Mesenchymal stem cell (in vitro differentiated cells and primary cell): ENCODE data around the gene MAP4K3. TPM values are rescaled to one million over a fixed set of nuclear protein-coding genes. Genes with fewer than 3 reads are reported as not detected.

Source experiments
- DNase-seq: peaks from one replicate; pipeline ENCODE4 v3.0.0-alpha.2; 2013
- H2AFZ ChIP-seq: one replicate; pipeline ENCODE4 v1.6.1; 2013; ENCODE audit warnings: low read depth, mild to moderate bottlenecking, control low read depth, inconsistent platforms, low read length, moderate library complexity
- H2AK5ac ChIP-seq: 2 replicates; pipeline ENCODE4 v1.6.1; 2013; ENCODE audit warnings: low read length, moderate library complexity, mild to moderate bottlenecking, inconsistent platforms; ENCODE audit not compliant: severe bottlenecking
- H2BK120ac ChIP-seq: one replicate; pipeline ENCODE4 v1.6.1; 2013; ENCODE audit warnings: low read depth, mild to moderate bottlenecking, inconsistent platforms, low read length, moderate library complexity
- H2BK12ac ChIP-seq, 2 experiments: one replicate each; pipeline ENCODE4 v1.6.1; 2013; ENCODE audit warnings: inconsistent platforms in 2 of 2, low read length in 2 of 2, mild to moderate bottlenecking in 2 of 2, moderate library complexity in 2 of 2, control low read depth in 1 of 2
- H2BK15ac ChIP-seq: one replicate; pipeline ENCODE4 v1.6.1; 2013; ENCODE audit warnings: mild to moderate bottlenecking, low read depth, inconsistent platforms; ENCODE audit not compliant: poor library complexity, severe bottlenecking
- H2BK5ac ChIP-seq: 2 replicates; pipeline ENCODE4 v1.6.1; 2013; ENCODE audit warnings: low read depth, mild to moderate bottlenecking, low read length, control low read depth, inconsistent platforms; ENCODE audit not compliant: poor library complexity, severe bottlenecking
- H3K14ac ChIP-seq, 2 experiments: one replicate each; pipeline ENCODE4 v1.6.1; 2013; ENCODE audit warnings: inconsistent platforms in 2 of 2, low read length in 2 of 2, control low read depth in 1 of 2, mild to moderate bottlenecking in 1 of 2, moderate library complexity in 1 of 2
- H3K18ac ChIP-seq, 2 experiments: one replicate each; pipeline ENCODE4 v1.6.1; 2013; ENCODE audit warnings: inconsistent platforms in 2 of 2, low read length in 2 of 2, control low read depth in 1 of 2, low read depth in 1 of 2, mild to moderate bottlenecking in 1 of 2
- H3K23ac ChIP-seq, 2 experiments: one replicate each; pipeline ENCODE4 v1.6.1; 2013; ENCODE audit warnings: inconsistent platforms in 2 of 2, low read length in 2 of 2, mild to moderate bottlenecking in 2 of 2, moderate library complexity in 2 of 2, control low read depth in 1 of 2
- H3K27ac ChIP-seq: 2 replicates; pipeline ENCODE4 v1.5.1; 2013; ENCODE audit warnings: mild to moderate bottlenecking, moderate library complexity, low read length, control low read depth, inconsistent platforms; ENCODE audit not compliant: poor library complexity, severe bottlenecking
- H3K27me3 ChIP-seq, 2 experiments: 2 replicates each; pipeline versions ENCODE4 v1.6.1 to v1.7.0; 2013; ENCODE audit warnings: low read length in 2 of 2, mild to moderate bottlenecking in 2 of 2, moderate library complexity in 2 of 2, control low read depth in 1 of 2, inconsistent platforms in 1 of 2; ENCODE audit not compliant: control insufficient read depth in 1 of 2, insufficient read depth in 1 of 2
- H3K36me3 ChIP-seq, 2 experiments: 2 replicates each; pipeline versions ENCODE4 v1.6.1 to v1.7.0; 2013; ENCODE audit warnings: low read length in 2 of 2, control low read depth in 1 of 2, inconsistent platforms in 1 of 2, low read depth in 1 of 2, mild to moderate bottlenecking in 1 of 2; ENCODE audit not compliant: insufficient read depth in 2 of 2, control insufficient read depth in 1 of 2
- H3K4ac ChIP-seq, 2 experiments: one replicate each; pipeline ENCODE4 v1.6.1; 2013; ENCODE audit warnings: inconsistent platforms in 2 of 2, low read length in 2 of 2, mild to moderate bottlenecking in 2 of 2, moderate library complexity in 2 of 2, control low read depth in 1 of 2, low read depth in 1 of 2
- H3K4me1 ChIP-seq: 2 replicates; pipeline ENCODE4 v1.6.1; 2013; ENCODE audit warnings: low read depth, low read length, control low read depth; ENCODE audit not compliant: control insufficient read depth, insufficient read depth
- H3K4me2 ChIP-seq: 2 replicates; pipeline ENCODE4 v1.6.1; 2013; ENCODE audit warnings: low read length, mild to moderate bottlenecking, inconsistent platforms; ENCODE audit not compliant: poor library complexity, severe bottlenecking
- H3K4me3 ChIP-seq, 2 experiments: 2 replicates each; pipeline versions ENCODE4 v1.5.1 to v1.7.0; 2013; ENCODE audit warnings: low read length in 2 of 2, mild to moderate bottlenecking in 2 of 2, control low read depth in 1 of 2, low read depth in 1 of 2; ENCODE audit not compliant: insufficient read depth in 1 of 2
- H3K79me1 ChIP-seq: replicated peaks from 2 replicates; pipeline ENCODE4 v1.6.1; 2013; ENCODE audit warnings: mild to moderate bottlenecking, control low read depth, low read length, inconsistent platforms; ENCODE audit not compliant: poor library complexity, severe bottlenecking
- H3K9ac ChIP-seq: 2 replicates; pipeline ENCODE4 v1.7.0; 2013; ENCODE audit warnings: mild to moderate bottlenecking, low read length, moderate library complexity
- H3K9me3 ChIP-seq: 2 replicates; pipeline ENCODE4 v1.7.0; 2013; ENCODE audit warnings: mild to moderate bottlenecking, low read length; ENCODE audit not compliant: control insufficient read depth
- H4K8ac ChIP-seq: one replicate; pipeline ENCODE4 v1.6.1; 2013; ENCODE audit warnings: inconsistent platforms, mild to moderate bottlenecking, low read length, moderate library complexity
- H4K91ac ChIP-seq: one replicate; pipeline ENCODE4 v1.6.1; 2013; ENCODE audit warnings: mild to moderate bottlenecking, low read length, inconsistent platforms
- WGBS: methylation state at CpG from one replicate; pipeline ENCODE4 v1.1.7; 2013; ENCODE audit warnings: mixed read lengths; 5-methylcytosine and 5-hydroxymethylcytosine counted together
- polyA plus RNA-seq, 2 experiments: library from polyadenylated mRNA; stranded (reverse); fragments of 200-250 nt; gene quantifications; one replicate each; pipeline ENCODE4 v1.2.3, GENCODE V29; 2013

MAP4K3 gene
- polyA plus RNA-seq (2013, experiment 1 of 2), result 31.1 TPM
- 32.2 TPM for polyA plus RNA-seq (2013, experiment 2 of 2)

- Histone ChIP-seq H4K91ac (peak within 1 kb of the TSS; percentile 98), H2BK5ac (peak within 1 kb of the TSS; percentile 76), H3K4ac (peak within 1 kb of the TSS; percentile 86 to 93), H3K4me1 (peaks cover 4% of the 10 kb centered on the region), H3K27me3 (no peaks in the 10 kb centered on the region), H4K8ac (peak within 1 kb of the TSS; percentile 87), H2BK12ac (peak within 1 kb of the TSS; percentile 18 to 79), H2AFZ (peak within 1 kb of the TSS; percentile 84), H3K18ac (peak within 1 kb of the TSS; percentile 93 to 96), H3K23ac (peak within 1 kb of the TSS in 1 of 2 experiments; percentile 81), H3K36me3 (no peaks in the 10 kb centered on the region), H2BK15ac (peak within 1 kb of the TSS; percentile 88), H2AK5ac (peak within 1 kb of the TSS; percentile 61), H3K4me3 (peak within 1 kb of the TSS; percentile 84 to 94), H3K14ac (peak within 1 kb of the TSS; percentile 28 to 96), H3K27ac (peak within 1 kb of the TSS; percentile 84), H2BK120ac (peak within 1 kb of the TSS; percentile 97), H3K79me1 (peaks cover 6% of the 10 kb centered on the region), H3K4me2 (peak within 1 kb of the TSS; percentile 96), H3K9me3 (no peaks in the 10 kb centered on the region), H3K9ac (peak within 1 kb of the TSS; percentile 92)
- peak; percentile 96 for DNase-seq
- WGBS, result under 1% methylated on average over 79 of the region's 109 CpGs
These were observed at the start of gene MAP4K3 for GRCh38 chr2:39436592-39437521. Gene MAP4K3, minus strand, starts transcription at chr2:39437285. Its CDS starts 298 bp downstream, at chr2:39436987.

DNA sequence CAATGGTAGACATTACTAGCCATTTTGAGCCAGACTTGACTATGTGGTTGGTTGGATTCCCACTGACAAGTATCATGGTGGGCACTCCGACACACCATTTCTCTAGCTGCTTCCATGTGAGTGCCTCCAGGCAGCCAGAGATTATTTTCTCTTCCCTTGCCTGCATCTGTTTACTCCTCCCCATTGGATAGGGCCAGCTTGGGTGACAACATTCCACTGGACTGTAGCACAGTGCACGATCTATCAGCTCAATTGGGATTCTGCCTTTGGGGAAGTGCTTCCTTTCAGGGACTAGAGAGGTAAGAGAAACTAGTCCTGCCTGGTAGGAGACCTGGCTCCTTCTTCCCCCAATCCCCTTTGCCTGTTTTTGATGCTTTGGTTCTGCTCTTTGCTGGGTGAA is 49.0 kb upstream of the MAP4K3 start:
- WGBS, result 65% methylated on average over 2 of the region's 2 CpGs

DNA sequence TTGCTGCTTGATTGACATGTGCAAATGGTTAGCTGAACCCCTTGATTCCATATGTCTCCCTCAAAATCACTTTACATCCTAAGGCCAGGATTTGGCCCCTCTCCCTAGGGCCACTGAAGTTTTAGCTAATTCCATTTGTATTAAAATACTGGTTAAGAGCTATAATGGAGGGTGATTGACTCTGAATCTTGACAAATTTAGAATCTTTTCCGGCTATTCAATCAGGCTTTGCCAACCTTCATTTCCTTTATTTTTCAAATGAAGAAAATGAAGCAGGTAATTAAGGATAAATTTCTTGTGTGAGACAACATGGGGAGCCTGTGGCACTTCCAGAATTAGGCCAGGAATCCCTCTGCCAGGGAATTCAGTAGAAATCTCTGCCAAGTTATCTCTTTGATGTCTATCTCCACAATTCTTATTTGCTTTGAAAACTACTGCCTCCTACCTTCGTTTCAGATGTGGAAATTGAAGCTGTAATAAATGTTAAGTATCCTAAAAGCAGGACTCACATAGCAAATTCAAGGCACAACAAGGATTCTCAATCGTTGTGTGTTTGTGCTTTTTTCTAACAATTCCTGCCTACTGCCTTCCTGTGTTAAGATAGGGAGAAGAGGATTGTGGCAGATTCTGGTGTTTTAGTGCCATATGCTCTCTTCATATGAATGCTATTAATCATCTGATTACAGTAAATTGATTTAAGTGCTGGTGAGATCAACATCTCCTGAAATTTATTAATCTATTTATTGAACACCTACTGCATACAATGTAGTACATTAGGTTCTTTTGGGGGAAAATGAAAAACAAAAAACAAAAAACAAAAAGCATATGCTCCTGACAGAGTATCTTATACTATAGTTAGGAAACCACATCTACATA is 47.8 kb upstream of the MAP4K3 start:
- DNase-seq, result no peak
- no peaks in the 10 kb centered on the region for H3K9me3 ChIP-seq
- no peak overlapping the region for H3K14ac ChIP-seq
- H2BK5ac ChIP-seq, result peak overlapping the region; percentile 2
- peak overlapping the region in 1 of 2 experiments; percentile 64 for H3K4ac ChIP-seq
- no peak overlapping the region for H3K23ac ChIP-seq
- peak overlapping the region; percentile 64 for H4K8ac ChIP-seq
- H3K27ac ChIP-seq, result no peak overlapping the region
- H3K9ac ChIP-seq, result no peak overlapping the region
- H3K4me3 ChIP-seq, result no peak overlapping the region
- H2BK15ac ChIP-seq, result no peak overlapping the region
- H3K36me3 ChIP-seq, result no peaks in the 10 kb centered on the region
- H3K4me1 ChIP-seq, result peaks cover 6% of the 10 kb centered on the region
- peak overlapping the region in 1 of 2 experiments; percentile 75 for H3K18ac ChIP-seq
- H2AFZ ChIP-seq, result no peak overlapping the region
- WGBS, result no CpG with 5 or more reads among the region's 3 CpGs
- H2AK5ac ChIP-seq, result peak overlapping the region; percentile 71
- H3K27me3 ChIP-seq, result no peaks in the 10 kb centered on the region
- peak overlapping the region in 1 of 2 experiments; percentile 54 for H2BK12ac ChIP-seq
- no peak overlapping the region for H3K4me2 ChIP-seq
- H3K79me1 ChIP-seq, result no peaks in the 10 kb centered on the region
- H2BK120ac ChIP-seq, result no peak overlapping the region
- peak overlapping the region; percentile 50 for H4K91ac ChIP-seq

More for the DNA sequence above, 49.0 kb upstream of the MAP4K3 start:
- H2AK5ac ChIP-seq, result peak overlapping the region; percentile 14
- peak overlapping the region in 1 of 2 experiments; percentile 75 for H3K4ac ChIP-seq
- H3K18ac ChIP-seq, result peak overlapping the region; percentile 58 to 65
- peaks cover 4% of the 10 kb centered on the region for H3K4me1 ChIP-seq
- peak overlapping the region; percentile 66 for H4K8ac ChIP-seq
- no peak overlapping the region for H3K27ac ChIP-seq
- DNase-seq, result peak; percentile 48
- H3K36me3 ChIP-seq, result no peaks in the 10 kb centered on the region
- peak overlapping the region; percentile 56 to 87 for H2BK12ac ChIP-seq
- H3K79me1 ChIP-seq, result no peaks in the 10 kb centered on the region
- no peak overlapping the region for H3K4me2 ChIP-seq
- no peak overlapping the region for H3K14ac ChIP-seq
- no peaks in the 10 kb centered on the region for H3K27me3 ChIP-seq
- H3K23ac ChIP-seq, result no peak overlapping the region
- H2AFZ ChIP-seq, result no peak overlapping the region
- H4K91ac ChIP-seq, result peak overlapping the region; percentile 36
- H2BK120ac ChIP-seq, result no peak overlapping the region
- H3K9ac ChIP-seq, result no peak overlapping the region
- peak overlapping the region; percentile 26 for H2BK15ac ChIP-seq
- H3K4me3 ChIP-seq, result no peak overlapping the region
- H2BK5ac ChIP-seq, result no peak overlapping the region
- H3K9me3 ChIP-seq, result no peaks in the 10 kb centered on the region
